ENCODE measurements around the gene LRRC28.

Gene LRRC28

GRCh38 chr15:99238849-99239248, 12.4 kb upstream of the LRRC28 start:
- FAIRE-seq: no peak
- TF ChIP-seq POLR2A (IDR thresholded peaks at IDR 0.05; ENCODE audit: low read depth, low read length): no peak
- no peak for DNase-seq (ENCODE audit: insufficient read length, low spot score)

GRCh38 chr15:99239545-99240198, 11.6 kb upstream of the LRRC28 start:
- TF ChIP-seq POLR2A (IDR thresholded peaks at IDR 0.05; ENCODE audit: low read depth, low read length): no peak
- no peak for FAIRE-seq

GRCh38 chr15:99241752-99242151, 9.5 kb upstream of the LRRC28 start:
- DNase-seq (ENCODE audit: insufficient read length, low spot score) (no peak), FAIRE-seq (no peak)
- TF ChIP-seq POLR2A (IDR thresholded peaks at IDR 0.05; ENCODE audit: low read depth, low read length): no peak

More at GRCh38 chr15:99239545-99240198, 11.6 kb upstream of the LRRC28 start:
- no peak for DNase-seq (ENCODE audit: insufficient read length, low spot score)

- FAIRE-seq (no peak), DNase-seq (ENCODE audit: insufficient read length, low spot score) (no peak)
- no peak for TF ChIP-seq POLR2A (IDR thresholded peaks at IDR 0.05; ENCODE audit: low read depth, low read length)
Observed at GRCh38 chr15:99244306-99244705, 7.0 kb upstream of the LRRC28 start.

GRCh38 chr15:99247062-99247461, 4.2 kb upstream of the LRRC28 start:
- TF ChIP-seq POLR2A (IDR thresholded peaks at IDR 0.05; ENCODE audit: low read depth, low read length): no peak
- FAIRE-seq (no peak), DNase-seq (ENCODE audit: insufficient read length, low spot score) (no peak)

GRCh38 chr15:99248000-99248715, 3.1 kb upstream of the LRRC28 start:
- no peak for TF ChIP-seq POLR2A (IDR thresholded peaks at IDR 0.05; ENCODE audit: low read depth, low read length)
- no peak for FAIRE-seq

GRCh38 chr15:99249270-99249841, 1.9 kb upstream of the LRRC28 start, which contains the start of gene TTC23:
TTC23 (minus strand) TSS chr15:99249581; CDS start chr15:99228712, 20,869 bp downstream.
- FAIRE-seq: peak; percentile 38
- peak; percentile 41 for TF ChIP-seq POLR2A (IDR thresholded peaks at IDR 0.05; ENCODE audit: low read depth, low read length)
- DNase-seq (ENCODE audit: insufficient read length, low spot score): peak; percentile 38

More at GRCh38 chr15:99248000-99248715, 3.1 kb upstream of the LRRC28 start:
- DNase-seq (ENCODE audit: insufficient read length, low spot score): no peak

GRCh38 chr15:99250001-99250400, 1.3 kb upstream of the LRRC28 start:
- no peak for TF ChIP-seq POLR2A (IDR thresholded peaks at IDR 0.05; ENCODE audit: low read depth, low read length)
- no peak for DNase-seq (ENCODE audit: insufficient read length, low spot score)
- FAIRE-seq: no peak

GRCh38 chr15:99250494-99250856, 806 bp upstream of the LRRC28 start:
- no peak for TF ChIP-seq POLR2A (IDR thresholded peaks at IDR 0.05; ENCODE audit: low read depth, low read length)
- FAIRE-seq (no peak), DNase-seq (ENCODE audit: insufficient read length, low spot score) (no peak)

- FAIRE-seq: no peak
- TF ChIP-seq POLR2A (IDR thresholded peaks at IDR 0.05; ENCODE audit: low read depth, low read length): no peak
- no peak for DNase-seq (ENCODE audit: insufficient read length, low spot score)
Observed at GRCh38 chr15:99252326-99252725, 1.0 kb downstream of the LRRC28 start.

- peak; percentile 30 for DNase-seq (ENCODE audit: insufficient read length, low spot score)
- FAIRE-seq: peak; percentile 84
- no peak for TF ChIP-seq POLR2A (IDR thresholded peaks at IDR 0.05; ENCODE audit: low read depth, low read length)
Observed at GRCh38 chr15:99253381-99254090, 2.3 kb downstream of the LRRC28 start.

- no peak for DNase-seq (ENCODE audit: insufficient read length, low spot score)
Observed at GRCh38 chr15:99257107-99257750, 5.9 kb downstream of the LRRC28 start.

GRCh38 chr15:99264125-99264524, 12.8 kb downstream of the LRRC28 start:
- FAIRE-seq: no peak

More at GRCh38 chr15:99257107-99257750, 5.9 kb downstream of the LRRC28 start:
- FAIRE-seq: no peak
- no peak for TF ChIP-seq POLR2A (IDR thresholded peaks at IDR 0.05; ENCODE audit: low read depth, low read length)

More at GRCh38 chr15:99264125-99264524, 12.8 kb downstream of the LRRC28 start:
- TF ChIP-seq POLR2A (IDR thresholded peaks at IDR 0.05; ENCODE audit: low read depth, low read length): no peak
- DNase-seq (ENCODE audit: insufficient read length, low spot score): no peak

Data from H54 (cell line).